LNCaP clone FGC (cell line): ENCODE results near the gene ADIRF.
"Not testable (repeated sequence)": the region's sequence is repeated elsewhere in the genome, so short reads cannot be mapped to it uniquely, and the experiment has no call there.

ENCODE experiments used
- DNase-seq: peaks from one replicate; pipeline ENCODE4 v3.0.0-alpha.2; 2011; ENCODE audit warnings: low read depth
- H3K4me3 ChIP-seq: 2 replicates; pipeline ENCODE4 v1.5.1; 2011; ENCODE audit warnings: mild to moderate bottlenecking, low read depth, low read length, control low read depth
- CTCF ChIP-seq: IDR thresholded peaks from 2 replicates; pipeline ENCODE4 v1.5.1; 2012; ENCODE audit warnings: mild to moderate bottlenecking; ENCODE audit not compliant: control insufficient read depth, insufficient read depth; ENCODE audit errors: extremely low read depth

ADIRF gene

GRCh38 chr10:86968271-86968993 is at the start of gene ADIRF:
Gene ADIRF, plus strand, starts transcription at chr10:86968482. Its CDS starts 63 bp downstream, at chr10:86968545.
- H3K4me3 ChIP-seq, result no peak within 1 kb of the TSS
- DNase-seq, result no peak
- no peak for TF ChIP-seq CTCF

GRCh38 chr10:86922553-86922961 is 45.7 kb upstream of the ADIRF start:
- peak; percentile 55 for DNase-seq
- no peak for TF ChIP-seq CTCF
- H3K4me3 ChIP-seq, result no peak overlapping the region

GRCh38 chr10:86929468-86930380 is 38.6 kb upstream of the ADIRF start:
- DNase-seq, result no peak
- H3K4me3 ChIP-seq, result no peak overlapping the region
- no peak for TF ChIP-seq CTCF

- TF ChIP-seq CTCF, result no peak
- DNase-seq, result no peak
Observed at GRCh38 chr10:86931872-86932271, 36.4 kb upstream of the ADIRF start.

GRCh38 chr10:86932674-86933073 is 35.6 kb upstream of the ADIRF start:
- DNase-seq, result no peak
- no peak overlapping the region for H3K4me3 ChIP-seq
- TF ChIP-seq CTCF, result no peak

More at GRCh38 chr10:86931872-86932271, 36.4 kb upstream of the ADIRF start:
- H3K4me3 ChIP-seq, result no peak overlapping the region

- H3K4me3 ChIP-seq, DNase-seq: not testable (repeated sequence)
Observed at GRCh38 chr10:86934162-86934711, 34.0 kb upstream of the ADIRF start.
